ENCODE data around the gene SGTB.

Gene SGTB

DNA sequence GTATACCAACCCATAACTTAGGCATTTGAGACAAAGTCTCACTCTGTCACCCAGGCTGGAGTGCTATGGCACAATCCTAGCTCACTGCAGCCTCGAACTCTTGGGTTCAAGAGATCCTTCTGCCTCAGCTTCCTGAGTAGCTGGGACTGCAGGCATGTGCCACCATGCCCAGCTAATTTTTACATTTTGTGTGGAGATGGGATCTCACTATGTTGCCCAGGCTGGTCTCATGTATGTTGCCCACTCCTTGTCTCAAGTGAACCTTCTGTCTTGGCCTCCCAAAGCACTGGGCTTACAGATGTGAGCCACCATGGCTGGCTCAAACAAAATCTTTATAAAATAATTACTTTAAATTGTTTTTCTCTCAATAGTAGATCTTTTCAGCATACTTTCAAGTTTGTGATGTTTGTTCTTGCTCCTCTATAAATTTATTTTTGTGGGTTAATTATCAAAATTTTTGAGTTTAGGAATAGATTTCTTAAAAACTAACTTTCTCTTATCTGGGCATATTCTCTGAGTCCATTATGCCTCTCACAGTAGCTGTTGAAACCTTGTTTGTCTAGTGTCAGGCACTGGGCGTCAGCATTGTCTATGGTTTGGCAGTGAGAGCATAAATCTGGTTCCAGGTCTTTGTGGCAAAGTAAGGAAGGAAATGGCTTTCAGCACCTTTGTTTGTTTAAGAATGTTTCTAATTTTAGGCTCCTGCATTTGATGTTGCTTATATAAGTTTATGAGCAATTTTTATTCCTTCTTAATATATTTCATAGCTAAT lies 38.8 kb upstream of the SGTB start:
- no peaks in the 10 kb centered on the region for H3K79me2 ChIP-seq (ENCODE audit: insufficient read depth, low read length)
- no peaks in the 10 kb centered on the region for H3K9me3 ChIP-seq (ENCODE audit: insufficient read depth, low read depth, low read length)
- no peak overlapping the region for H3K4me2 ChIP-seq (ENCODE audit: low read depth, low read length, poor library complexity, severe bottlenecking)
- no peak overlapping the region for H2AFZ ChIP-seq (ENCODE audit: low read length)
- no peaks in the 10 kb centered on the region for H3K4me1 ChIP-seq (ENCODE audit: insufficient read depth, low read length, poor library complexity, severe bottlenecking)
- TF ChIP-seq EZH2phosphoT487 (IDR thresholded peaks at IDR 0.05; ENCODE audit: borderline replicate concordance), result no peak
- TF ChIP-seq, protein P1, sequence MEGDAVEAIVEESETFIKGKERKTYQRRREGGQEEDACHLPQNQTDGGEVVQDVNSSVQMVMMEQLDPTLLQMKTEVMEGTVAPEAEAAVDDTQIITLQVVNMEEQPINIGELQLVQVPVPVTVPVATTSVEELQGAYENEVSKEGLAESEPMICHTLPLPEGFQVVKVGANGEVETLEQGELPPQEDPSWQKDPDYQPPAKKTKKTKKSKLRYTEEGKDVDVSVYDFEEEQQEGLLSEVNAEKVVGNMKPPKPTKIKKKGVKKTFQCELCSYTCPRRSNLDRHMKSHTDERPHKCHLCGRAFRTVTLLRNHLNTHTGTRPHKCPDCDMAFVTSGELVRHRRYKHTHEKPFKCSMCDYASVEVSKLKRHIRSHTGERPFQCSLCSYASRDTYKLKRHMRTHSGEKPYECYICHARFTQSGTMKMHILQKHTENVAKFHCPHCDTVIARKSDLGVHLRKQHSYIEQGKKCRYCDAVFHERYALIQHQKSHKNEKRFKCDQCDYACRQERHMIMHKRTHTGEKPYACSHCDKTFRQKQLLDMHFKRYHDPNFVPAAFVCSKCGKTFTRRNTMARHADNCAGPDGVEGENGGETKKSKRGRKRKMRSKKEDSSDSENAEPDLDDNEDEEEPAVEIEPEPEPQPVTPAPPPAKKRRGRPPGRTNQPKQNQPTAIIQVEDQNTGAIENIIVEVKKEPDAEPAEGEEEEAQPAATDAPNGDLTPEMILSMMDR (conservative IDR thresholded peaks at IDR 0.05; ENCODE audit: low read length), result peak; percentile 53
- no peak overlapping the region for H3K9ac ChIP-seq (ENCODE audit: low read depth, low read length, poor library complexity, severe bottlenecking)
- H3K27me3 ChIP-seq (ENCODE audit: insufficient read depth, low read length, poor library complexity, severe bottlenecking), result no peaks in the 10 kb centered on the region
- no peaks in the 10 kb centered on the region for H3F3A ChIP-seq (ENCODE audit: low read depth)
- H4K20me1 ChIP-seq (ENCODE audit: insufficient read depth, low read length, poor library complexity, severe bottlenecking), result no peaks in the 10 kb centered on the region
- H3K36me3 ChIP-seq (ENCODE audit: insufficient read depth, low read length), result peaks cover 8% of the 10 kb centered on the region; the same call in 1 of the 2 replicates
- H3K9me2 ChIP-seq (replicated peaks; ENCODE audit: low read depth, low read length), result no peaks in the 10 kb centered on the region
- H3K4me3 ChIP-seq (ENCODE audit: low read length, poor library complexity, severe bottlenecking), result no peak overlapping the region

DNA sequence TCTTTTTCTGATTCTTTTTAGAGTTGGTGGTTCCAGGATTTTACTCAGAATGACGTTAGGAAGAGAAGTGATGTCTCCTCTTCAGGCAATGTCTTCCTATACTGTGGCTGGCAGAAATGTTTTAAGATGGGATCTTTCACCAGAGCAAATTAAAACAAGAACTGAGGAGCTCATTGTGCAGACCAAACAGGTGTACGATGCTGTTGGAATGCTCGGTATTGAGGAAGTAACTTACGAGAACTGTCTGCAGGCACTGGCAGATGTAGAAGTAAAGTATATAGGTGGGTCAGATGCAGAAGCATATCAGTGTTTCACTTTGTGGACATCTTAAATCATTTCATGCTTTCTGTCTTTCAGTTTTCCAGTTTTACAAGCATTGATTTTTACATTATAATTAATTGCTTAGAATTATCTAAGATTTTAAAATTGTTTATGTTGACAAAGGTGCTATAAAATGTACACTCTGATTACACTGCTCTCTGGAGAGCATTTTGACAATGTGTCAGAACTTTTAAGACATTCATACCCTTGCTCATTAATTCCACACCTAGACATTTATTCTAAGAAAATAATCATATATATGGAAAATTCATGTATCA lies 36.7 kb upstream of the SGTB start:
- TF ChIP-seq, protein P1 (conservative IDR thresholded peaks at IDR 0.05; ENCODE audit: low read length), result no peak
- Histone ChIP-seq H4K20me1 (ENCODE audit: insufficient read depth, low read length, poor library complexity, severe bottlenecking) (no peaks in the 10 kb centered on the region), H3F3A (ENCODE audit: low read depth) (no peaks in the 10 kb centered on the region), H3K79me2 (ENCODE audit: insufficient read depth, low read length) (no peaks in the 10 kb centered on the region), H2AFZ (ENCODE audit: low read length) (no peak overlapping the region), H3K27me3 (ENCODE audit: insufficient read depth, low read length, poor library complexity, severe bottlenecking) (no peaks in the 10 kb centered on the region), H3K9me3 (ENCODE audit: insufficient read depth, low read depth, low read length) (no peaks in the 10 kb centered on the region), H3K4me3 (ENCODE audit: low read length, poor library complexity, severe bottlenecking) (no peak overlapping the region), H3K4me2 (ENCODE audit: low read depth, low read length, poor library complexity, severe bottlenecking) (no peak overlapping the region), H3K9ac (ENCODE audit: low read depth, low read length, poor library complexity, severe bottlenecking) (no peak overlapping the region), H3K4me1 (ENCODE audit: insufficient read depth, low read length, poor library complexity, severe bottlenecking) (no peaks in the 10 kb centered on the region), H3K9me2 (replicated peaks; ENCODE audit: low read depth, low read length) (no peaks in the 10 kb centered on the region), H3K36me3 (ENCODE audit: insufficient read depth, low read length) (peaks cover 8% of the 10 kb centered on the region; the same call in 1 of the 2 replicates)

DNA sequence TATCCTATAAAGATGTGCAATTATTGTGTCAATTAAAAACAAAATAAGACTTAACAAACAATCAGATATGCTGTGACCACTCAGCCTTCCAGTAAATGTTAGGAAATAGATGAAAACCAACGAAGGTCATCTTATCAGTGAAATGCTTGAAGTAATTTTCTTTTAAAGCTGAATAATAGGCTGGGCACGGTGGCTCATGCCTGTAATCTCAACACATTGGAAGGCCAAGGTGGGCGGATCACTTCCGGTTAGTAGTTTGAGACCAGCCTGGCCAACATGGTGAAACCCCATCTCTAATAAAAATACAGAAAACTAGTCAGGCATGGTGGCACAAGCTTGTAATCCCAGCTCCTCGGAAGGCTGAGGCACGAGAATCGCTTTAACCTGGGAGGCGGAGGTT lies 31.3 kb upstream of the SGTB start:
- no peak overlapping the region for H3K4me3 ChIP-seq (ENCODE audit: low read length, poor library complexity, severe bottlenecking)
- no peaks in the 10 kb centered on the region for H3K9me2 ChIP-seq (replicated peaks; ENCODE audit: low read depth, low read length)
- H3K9me3 ChIP-seq (ENCODE audit: insufficient read depth, low read depth, low read length), result no peaks in the 10 kb centered on the region
- H4K20me1 ChIP-seq (ENCODE audit: insufficient read depth, low read length, poor library complexity, severe bottlenecking), result no peaks in the 10 kb centered on the region
- H3K4me1 ChIP-seq (ENCODE audit: insufficient read depth, low read length, poor library complexity, severe bottlenecking), result no peaks in the 10 kb centered on the region
- no peaks in the 10 kb centered on the region for H3K79me2 ChIP-seq (ENCODE audit: insufficient read depth, low read length)
- H3F3A ChIP-seq (ENCODE audit: low read depth), result no peaks in the 10 kb centered on the region
- H3K36me3 ChIP-seq (ENCODE audit: insufficient read depth, low read length), result no peaks in the 10 kb centered on the region
- H2AFZ ChIP-seq (ENCODE audit: low read length), result no peak overlapping the region
- no peaks in the 10 kb centered on the region for H3K27me3 ChIP-seq (ENCODE audit: insufficient read depth, low read length, poor library complexity, severe bottlenecking)
- H3K9ac ChIP-seq (ENCODE audit: low read depth, low read length, poor library complexity, severe bottlenecking), result no peak overlapping the region
- no peak overlapping the region for H3K4me2 ChIP-seq (ENCODE audit: low read depth, low read length, poor library complexity, severe bottlenecking)
- TF ChIP-seq, protein P1 (conservative IDR thresholded peaks at IDR 0.05; ENCODE audit: low read length), result no peak
- TF ChIP-seq EZH2phosphoT487 (IDR thresholded peaks at IDR 0.05; ENCODE audit: borderline replicate concordance), result no peak
